Fibroblast of villous mesenchyme (primary cell): ENCODE data around the gene RHPN2. TPM values are rescaled to one million over a fixed set of nuclear protein-coding genes. Genes with fewer than 3 reads are reported as not detected.
"Not testable (repeated sequence)": the region's sequence is repeated elsewhere in the genome, so short reads cannot be mapped to it uniquely, and the experiment has no call there.

Experiments
- DNase-seq: peaks from one replicate; pipeline ENCODE4 v3.0.0-alpha.2; 2010; ENCODE audit warnings: low read depth
- H3K4me3 ChIP-seq: 2 replicates; pipeline ENCODE4 v1.5.1; 2011; ENCODE audit warnings: low read depth, mild to moderate bottlenecking, low read length
- CTCF ChIP-seq: IDR thresholded peaks from 2 replicates; pipeline ENCODE4 v1.5.1; 2012; ENCODE audit warnings: low read depth, mild to moderate bottlenecking, low read length; ENCODE audit not compliant: insufficient read depth
- total RNA-seq: library from RNA; depleted of rRNA; stranded (reverse); fragments of >200 nt; gene quantifications from 2 replicates; pipeline ENCODE4 v1.2.3, GENCODE V29; 2012

RHPN2 gene
- total RNA-seq, 1 donor, result 2.6 TPM

- H3K4me3 ChIP-seq, result no peak overlapping the region
- no peak for DNase-seq
- TF ChIP-seq CTCF, result no peak
Observed at GRCh38 chr19:33055718-33056117, 9.0 kb downstream of the RHPN2 start.

GRCh38 chr19:33054623-33055022 is 10.1 kb downstream of the RHPN2 start:
- DNase-seq, result no peak
- no peak for TF ChIP-seq CTCF
- no peak overlapping the region for H3K4me3 ChIP-seq

GRCh38 chr19:33052352-33052972 is 12.2 kb downstream of the RHPN2 start:
- DNase-seq, result peak; percentile 83
- TF ChIP-seq CTCF, result no peak
- no peak overlapping the region for H3K4me3 ChIP-seq

GRCh38 chr19:33050110-33050509 is 14.6 kb downstream of the RHPN2 start:
- DNase-seq, result no peak
- no peak for TF ChIP-seq CTCF

GRCh38 chr19:33048806-33049676 is 15.6 kb downstream of the RHPN2 start:
- peak; percentile 86 for DNase-seq
- H3K4me3 ChIP-seq, result no peak overlapping the region
- no peak for TF ChIP-seq CTCF

More at GRCh38 chr19:33050110-33050509, 14.6 kb downstream of the RHPN2 start:
- H3K4me3 ChIP-seq, result no peak overlapping the region

GRCh38 chr19:33047422-33047821 is 17.3 kb downstream of the RHPN2 start:
- DNase-seq, result peak; percentile 10
- TF ChIP-seq CTCF, result no peak
- no peak overlapping the region for H3K4me3 ChIP-seq

- H3K4me3 ChIP-seq, DNase-seq: not testable (repeated sequence)
Observed at GRCh38 chr19:33041828-33042160, 22.9 kb downstream of the RHPN2 start.
